Hematopoietic multipotent progenitor cell treated with erythropoietin and hydrocortisone succinate and interleukin-3 and kit ligand, for 4 days (in vitro differentiated cells): ENCODE data around the gene NAV2.
"Not testable (repeated sequence)": the region's sequence is repeated elsewhere in the genome, so short reads cannot be mapped to it uniquely, and the experiment has no call there.

Experiments
- DNase-seq: peaks from one replicate; pipeline ENCODE4 v3.0.0-alpha.2; 2015

NAV2 gene

DNA sequence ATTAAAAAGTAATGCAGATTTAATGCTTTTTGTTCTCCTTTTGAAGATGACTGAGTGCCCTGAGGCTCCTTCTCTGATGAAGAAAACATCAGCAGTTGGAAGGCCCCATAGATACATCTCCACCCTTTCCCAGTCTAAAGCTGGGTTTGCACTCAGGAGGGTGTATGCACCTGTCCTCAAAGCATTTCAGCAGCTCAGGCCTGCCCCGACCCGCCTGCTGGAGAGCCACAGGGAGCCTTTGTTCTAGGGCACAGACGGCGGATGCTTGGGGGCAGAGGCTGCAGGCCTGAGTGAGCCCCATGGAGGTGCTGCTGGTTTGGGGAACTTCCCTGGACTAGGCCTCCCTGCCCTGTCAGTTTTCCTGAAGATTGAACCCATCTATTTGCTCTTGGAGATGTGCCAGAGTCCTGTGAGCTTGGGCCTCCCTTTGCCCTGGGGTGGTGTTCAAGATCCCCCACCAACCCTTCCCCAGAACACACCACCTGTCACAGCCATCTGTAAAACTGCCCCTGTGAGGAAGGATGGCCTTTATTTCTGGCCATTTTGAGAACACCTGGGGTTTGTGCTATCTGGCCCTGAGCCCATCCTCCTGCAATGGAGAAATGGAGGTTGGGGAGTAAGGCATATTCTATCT is 160.0 kb downstream of the NAV2 start:
- no peak for DNase-seq

DNA sequence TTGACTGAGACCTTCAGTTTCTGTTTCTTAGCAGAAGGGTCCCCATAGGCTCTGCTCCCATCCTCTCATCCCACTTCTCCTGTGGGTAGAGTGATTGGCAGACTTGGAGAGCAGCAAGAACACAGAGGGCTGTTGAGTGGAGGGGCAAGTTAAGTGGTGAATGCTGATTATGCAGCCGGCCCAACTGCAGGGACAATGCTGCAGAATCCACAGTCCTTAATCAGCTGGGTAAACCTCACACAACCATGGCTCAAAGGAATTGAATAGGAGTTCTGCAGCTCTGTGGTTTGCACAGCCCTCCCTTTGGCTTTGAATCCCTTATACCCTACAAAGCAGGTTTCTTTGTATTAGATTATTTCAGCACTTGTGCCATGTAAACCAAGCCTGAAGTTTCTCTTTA is 161.1 kb downstream of the NAV2 start:
- no peak for DNase-seq

DNA sequence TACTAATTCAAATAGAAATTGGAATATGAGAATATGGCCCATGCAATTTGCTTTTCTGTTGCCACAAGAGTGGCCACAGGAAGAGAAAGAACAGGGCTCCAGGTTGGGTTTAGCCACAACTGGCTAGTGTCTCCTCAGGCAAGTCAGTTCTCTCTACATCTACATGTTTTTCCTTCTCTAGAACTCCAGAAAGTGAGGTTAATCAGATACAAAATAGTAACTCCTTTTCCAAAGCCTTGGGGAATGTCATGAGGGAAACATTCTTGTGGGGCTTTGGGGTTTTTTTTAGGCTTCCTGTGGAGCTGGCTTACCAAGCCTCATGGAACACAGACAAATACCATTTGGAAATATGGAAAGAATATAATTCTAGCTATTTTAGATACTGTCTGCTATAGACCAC is 161.6 kb downstream of the NAV2 start:
- DNase-seq = no peak

DNA sequence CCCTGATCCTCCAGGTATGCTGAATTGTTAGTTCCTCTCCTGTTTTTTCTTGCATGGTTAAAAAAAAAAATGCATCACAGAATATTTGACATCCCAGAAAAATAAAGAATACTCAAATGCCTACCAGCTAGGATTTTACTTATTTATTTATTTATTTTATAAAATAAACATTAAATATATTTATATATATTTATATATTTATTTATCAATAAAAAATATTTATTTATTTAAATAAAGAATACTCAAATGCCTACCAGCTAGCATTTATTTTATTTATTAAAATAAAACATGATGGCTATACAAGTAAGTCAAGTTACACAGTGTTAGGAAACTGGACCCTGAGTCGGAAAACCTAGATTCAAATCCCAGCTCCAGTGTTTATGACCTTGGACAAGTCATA is 164.1 kb downstream of the NAV2 start:
- no peak for DNase-seq

DNA sequence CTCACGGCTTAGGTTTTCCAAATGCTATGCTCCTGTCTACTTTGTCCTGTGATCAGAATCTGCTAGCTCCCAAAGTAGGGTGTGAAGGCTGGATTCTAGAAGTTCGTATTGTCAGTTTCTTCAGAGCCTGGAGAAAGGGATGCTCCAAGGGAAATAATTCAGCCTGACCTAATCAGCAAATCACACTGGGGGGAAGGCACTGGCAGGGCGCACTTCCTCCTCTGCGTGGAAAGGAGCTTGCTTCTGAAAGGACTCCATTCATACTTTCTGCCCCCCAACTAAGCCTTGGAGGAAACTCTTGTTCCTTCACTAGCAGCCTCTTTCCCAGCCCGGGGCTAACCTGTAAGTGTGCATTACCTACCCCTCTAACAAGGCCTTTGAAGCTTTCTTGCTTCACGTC is 165.9 kb downstream of the NAV2 start:
- peak; percentile 15 for DNase-seq

DNA sequence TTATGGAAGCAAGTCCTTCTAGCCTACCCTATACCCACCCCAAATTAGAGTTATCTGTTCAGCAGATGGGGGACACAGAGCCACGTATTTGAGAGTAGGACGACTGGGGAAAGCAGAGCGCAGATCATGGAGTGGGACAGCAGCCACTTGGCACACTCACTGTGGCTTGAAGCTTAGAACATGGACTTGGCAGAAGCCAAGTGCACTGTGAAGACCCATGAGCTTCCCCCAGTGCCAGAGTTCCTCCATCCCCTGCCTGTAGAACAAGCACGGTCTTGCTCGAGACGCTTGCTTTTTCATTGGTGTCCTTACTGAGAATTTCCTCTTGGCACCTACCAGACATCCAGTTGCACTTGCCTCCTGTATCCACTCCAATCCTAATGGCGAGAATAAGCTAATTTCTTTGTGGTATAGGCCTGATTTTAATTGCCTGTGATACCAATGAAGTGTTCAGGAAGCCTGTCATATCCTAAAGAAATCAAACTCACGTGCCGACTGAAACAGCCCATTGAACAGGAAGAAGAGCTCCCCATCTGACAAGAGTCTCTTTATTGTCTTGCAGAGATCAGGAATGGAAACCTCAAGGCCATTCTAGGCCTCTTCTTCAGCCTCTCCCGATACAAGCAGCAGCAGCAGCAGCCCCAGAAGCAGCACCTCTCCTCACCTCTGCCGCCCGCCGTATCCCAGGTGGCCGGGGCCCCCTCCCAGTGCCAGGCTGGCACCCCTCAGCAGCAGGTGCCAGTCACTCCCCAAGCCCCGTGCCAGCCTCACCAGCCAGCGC is 166.9 kb downstream of the NAV2 start:
- DNase-seq = no peak

DNA sequence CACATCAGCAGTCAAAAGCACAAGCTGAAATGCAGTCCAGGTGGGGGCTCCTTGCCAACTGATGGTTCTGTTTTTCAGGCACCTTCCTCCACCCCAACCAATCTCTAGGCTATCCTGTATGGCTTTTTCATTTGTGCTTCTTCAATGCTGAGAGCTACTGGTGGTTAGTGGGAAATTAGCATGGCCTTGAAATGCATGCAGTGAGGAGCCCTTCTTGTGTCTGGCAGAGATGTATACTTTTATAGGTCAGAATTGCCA is 167.4 kb downstream of the NAV2 start:
- no peak for DNase-seq

DNA sequence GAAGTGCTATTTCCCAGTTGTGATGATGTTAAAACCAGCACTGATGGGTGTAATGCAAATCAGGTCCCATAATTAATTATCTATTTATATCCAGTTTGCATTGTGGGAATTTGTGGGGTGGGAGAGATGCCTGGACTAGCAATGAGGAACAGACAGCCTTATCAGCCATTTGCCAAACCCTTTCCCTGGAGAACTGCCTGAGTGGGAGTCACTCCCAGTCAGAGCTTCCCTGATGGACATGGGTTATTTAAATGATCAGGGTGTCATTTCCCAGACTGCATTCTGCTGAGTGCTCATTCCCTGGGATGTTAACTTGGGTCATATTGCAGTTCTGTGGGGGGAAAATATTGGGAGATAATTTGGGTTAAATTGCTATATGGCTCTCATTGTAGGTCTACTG is 168.5 kb downstream of the NAV2 start:
- no peak for DNase-seq

DNA sequence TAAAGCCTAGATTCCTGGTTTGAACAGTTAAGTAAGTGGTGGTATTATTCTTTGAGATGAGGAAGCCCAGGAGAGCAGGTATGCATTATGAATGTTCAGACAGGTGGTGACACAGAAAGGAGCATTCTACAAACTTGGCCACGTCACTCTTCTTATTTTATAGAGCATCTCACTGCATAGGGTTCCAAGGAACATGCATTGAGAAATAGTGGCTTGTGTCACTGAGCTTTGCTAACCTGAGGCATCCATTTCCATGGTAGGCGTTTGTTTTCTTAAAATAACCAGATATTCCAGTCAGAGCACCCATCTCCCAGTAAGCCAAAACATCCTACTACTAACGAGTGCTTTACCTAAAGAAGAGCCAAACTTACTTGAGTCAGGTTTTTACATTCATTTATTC is 169.7 kb downstream of the NAV2 start:
- DNase-seq = no peak

DNA sequence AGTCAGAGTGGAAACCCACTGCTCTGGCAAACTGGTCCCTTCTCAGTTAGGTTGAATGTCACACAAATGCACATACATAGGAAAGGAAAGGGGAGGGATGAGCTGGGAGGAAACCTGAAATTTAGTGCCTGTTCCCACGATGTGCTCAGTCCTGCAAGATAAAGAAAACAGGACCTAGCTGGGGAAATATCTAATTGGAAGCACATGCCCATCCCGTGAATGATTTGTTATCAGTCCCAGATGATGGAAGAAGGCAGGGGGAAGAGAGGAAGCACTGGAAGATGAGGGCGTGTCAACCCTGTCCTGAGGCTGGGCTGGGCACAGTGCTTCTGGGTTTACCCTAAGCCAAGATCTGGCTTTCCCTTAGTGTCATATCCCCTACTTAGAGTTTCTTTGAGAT is 173.9 kb downstream of the NAV2 start:
- DNase-seq = no peak

DNA sequence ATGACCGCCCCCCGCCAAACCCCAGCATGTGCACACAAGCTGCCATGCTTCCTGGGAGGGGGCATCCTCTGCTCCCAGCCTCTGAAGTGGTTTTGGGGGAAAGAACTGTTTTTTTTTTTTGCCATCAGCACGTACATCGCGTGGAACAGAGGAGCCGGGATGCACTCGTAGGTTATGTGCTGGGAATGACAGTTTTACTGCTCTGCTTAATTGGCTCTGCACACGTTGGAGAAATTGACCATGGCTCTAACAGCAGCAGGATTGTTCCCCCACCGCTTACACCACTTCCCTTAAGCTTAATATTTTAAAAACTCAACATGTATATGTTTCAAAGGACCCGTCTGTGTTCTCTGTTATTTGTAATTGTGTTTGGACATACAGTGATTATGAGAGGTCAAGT is 175.2 kb downstream of the NAV2 start:
- DNase-seq = no peak

DNA sequence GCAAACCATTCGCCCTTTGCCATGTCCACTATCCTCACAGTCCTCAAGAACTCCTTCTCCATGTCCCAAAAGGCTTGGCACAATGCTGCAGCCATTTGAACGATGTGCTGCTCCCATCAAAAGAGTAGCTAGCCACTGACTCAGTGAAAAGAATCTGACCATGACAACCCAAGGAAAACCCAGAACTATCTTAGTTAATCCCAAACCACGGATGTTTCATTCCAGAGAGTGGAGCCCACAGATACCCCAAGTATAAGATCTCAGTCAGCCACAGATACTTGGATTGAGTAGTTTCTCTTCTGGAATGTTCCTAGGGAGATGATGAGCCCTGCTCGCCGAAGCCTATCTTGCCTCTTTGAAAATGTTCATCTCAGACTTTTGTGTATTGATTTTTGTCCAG is 176.9 kb downstream of the NAV2 start:
- no peak for DNase-seq

DNA sequence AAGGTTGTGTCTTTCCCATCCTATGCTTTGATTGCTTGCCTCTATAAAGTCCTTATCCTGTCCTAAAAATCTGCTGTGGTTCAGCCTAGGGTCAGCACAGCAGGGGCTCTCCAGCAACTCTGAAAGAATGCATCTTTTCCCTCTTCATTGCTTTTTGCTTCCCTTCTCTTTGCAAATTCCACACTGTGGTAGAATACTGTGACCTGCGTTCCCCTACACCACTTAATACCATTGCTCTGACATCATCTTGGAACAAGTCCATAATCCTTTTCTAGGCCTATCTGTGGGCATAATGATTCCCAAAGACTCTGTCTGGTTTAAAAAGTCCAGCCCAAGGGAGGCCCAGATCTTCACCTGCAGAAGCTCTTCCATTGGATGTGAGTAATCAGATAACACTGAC is 177.7 kb downstream of the NAV2 start:
- no peak for DNase-seq

DNA sequence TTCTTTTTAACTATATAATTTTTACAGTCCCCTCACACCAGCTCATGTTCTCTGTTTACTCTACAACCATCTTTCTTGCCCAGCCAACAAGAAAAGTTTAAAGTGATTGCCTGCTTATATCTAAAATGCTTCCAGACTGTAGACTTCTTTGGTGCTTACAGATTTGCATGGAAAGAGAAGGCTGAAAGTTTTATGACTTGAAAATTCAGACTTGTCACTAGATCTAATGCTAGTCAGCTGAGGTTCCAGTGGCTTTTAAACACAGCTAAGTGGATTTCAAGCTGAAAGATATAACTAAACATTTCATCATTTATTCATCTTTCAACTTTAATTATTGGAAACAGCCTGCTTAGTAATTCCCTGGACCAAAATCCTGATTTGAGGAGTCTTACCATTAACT is 178.4 kb downstream of the NAV2 start:
- DNase-seq = no peak

DNA sequence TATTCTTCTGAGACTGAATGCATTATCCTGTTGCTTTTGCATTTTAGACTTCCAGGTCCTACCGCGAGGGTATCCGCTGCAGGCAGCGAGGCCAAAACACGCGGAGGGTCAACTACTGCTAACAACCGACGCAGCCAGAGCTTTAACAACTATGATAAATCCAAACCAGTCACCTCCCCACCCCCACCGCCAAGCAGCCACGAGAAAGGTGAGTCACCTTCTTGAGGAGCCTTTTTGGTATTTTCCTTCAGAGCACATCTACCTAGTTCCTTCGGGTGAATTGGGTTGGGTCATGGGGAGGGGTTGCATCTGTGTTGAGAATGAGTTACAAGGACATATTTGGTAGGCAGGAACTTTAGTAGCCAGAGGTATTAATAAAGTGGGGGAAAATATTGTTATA is 179.8 kb downstream of the NAV2 start:
- DNase-seq = no peak

DNA sequence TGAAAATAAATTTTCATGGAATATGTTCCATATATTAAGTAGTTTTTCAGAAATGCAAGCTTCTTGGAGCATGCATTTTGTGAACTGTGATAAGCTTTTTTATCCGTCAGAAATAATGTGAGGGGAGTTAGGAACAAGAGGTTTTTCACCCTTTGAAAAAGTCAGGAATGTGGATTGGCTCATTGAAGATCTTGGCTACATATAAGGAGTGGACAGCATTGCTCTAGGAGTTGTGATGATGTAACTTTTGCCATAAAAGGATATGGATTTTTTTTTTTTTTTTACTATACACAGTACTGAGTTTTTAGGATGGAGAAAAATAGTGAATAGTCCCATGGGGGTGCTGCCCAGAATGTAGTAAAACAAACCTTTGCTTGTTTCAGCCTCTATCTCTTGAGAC is 180.2 kb downstream of the NAV2 start:
- no peak for DNase-seq

DNA sequence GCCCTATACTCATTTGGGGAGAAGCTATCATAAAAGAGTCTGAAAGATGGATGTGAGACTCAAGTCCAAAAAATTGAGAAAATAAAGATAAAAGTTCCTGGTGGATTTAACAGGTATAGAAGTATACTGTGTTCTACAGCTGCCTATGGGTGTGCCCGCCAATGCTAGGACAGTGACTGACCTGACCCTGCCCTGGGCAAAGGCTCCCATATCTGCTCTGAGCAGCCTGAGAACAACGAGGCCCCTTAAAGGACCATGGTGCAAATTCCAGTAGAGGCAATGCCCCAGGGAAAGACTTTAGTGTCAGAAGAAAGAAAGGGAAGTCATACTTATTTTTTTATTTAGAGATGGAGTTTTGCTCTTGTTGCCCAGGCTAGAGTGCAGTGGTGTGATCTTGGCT is 181.8 kb downstream of the NAV2 start:
- DNase-seq = no peak

DNA sequence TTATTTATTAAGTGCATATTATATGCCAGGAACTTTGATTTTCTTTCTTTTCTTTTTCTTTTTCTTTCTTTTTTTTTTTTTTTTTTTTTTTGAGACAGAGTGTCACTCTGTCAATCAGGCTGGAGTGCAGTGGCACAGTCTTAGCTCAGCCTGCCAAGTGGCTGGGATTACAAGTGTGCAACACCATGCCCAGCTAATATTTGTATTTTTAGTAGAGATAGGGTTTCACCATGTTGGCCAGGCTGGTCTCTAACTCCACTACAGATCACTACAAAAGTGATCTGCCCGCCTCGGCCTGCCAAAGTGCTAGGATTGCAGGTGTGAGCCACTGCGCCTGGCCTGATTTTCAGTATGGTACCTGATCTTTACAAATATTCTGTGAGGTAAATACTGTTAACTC is 182.4 kb downstream of the NAV2 start:
- not testable (repeated sequence) for DNase-seq

DNA sequence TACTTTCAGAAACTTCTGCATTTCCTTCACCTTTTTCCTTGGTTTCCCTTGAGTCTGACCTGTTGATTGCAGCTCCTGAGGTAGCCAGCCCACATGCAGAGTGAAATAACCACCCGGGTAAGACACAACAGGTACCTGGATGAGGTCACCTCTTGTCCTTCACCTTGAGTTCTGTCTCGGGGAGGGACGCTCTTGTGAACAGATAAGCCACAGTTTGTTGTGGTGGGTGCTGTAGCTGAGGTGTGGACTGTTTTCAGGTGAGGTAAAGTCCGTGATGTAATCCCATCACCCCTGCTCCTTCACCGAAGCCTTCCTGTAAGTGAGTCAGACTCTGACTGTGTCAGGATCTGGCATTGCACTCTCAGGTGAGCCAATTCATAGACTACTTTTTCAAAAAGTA is 183.1 kb downstream of the NAV2 start:
- DNase-seq = no peak

DNA sequence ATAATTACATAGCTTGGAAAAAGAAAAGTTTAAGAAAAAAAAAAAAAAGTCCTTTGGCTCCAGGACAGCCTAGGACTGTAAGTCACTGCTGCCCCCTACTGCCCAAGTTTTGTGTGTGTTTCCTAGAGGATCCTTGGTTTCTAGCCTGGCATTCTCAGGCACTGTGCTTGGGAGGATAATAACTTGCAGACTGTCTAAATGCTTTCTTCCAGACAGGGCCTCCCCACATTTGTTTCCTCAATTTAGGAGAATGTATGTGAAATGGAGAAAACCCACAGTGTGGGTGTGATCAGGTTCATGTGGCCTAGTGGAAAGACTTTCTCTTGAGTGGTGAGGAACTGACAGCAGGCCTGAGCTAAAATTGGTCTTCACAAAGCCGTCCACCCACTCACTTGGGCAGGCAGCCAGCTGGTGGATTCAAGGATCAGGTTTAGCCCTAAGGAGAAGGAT is 191.0 kb downstream of the NAV2 start:
- DNase-seq = peak; percentile 80

DNA sequence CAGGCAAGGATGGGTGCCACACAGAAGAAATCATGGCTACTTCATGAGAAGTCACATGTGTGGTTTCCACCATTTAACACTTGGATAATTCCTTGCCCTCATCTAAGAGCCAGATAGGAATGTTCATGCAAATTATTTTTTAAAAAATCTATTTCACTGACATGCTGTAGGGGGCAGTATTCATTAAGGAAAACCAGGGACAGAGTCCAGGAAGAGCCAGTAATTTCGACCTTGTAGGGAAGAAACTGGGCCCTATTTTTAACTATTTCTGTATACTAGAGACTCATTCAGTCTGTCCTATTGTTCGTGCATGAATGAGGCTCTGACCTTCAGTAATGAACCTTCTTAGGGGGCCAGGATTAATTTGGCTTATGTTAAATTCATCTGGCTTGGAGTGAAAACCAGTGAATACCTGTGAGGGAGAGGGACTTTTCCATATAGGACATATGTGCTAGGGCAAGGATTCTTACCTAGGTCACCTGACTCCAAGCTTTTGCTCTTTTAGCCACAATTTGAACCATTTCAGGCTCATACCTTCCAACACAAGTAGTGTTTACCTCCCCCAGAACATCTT is 192.7 kb downstream of the NAV2 start:
- DNase-seq = peak; percentile 45

DNA sequence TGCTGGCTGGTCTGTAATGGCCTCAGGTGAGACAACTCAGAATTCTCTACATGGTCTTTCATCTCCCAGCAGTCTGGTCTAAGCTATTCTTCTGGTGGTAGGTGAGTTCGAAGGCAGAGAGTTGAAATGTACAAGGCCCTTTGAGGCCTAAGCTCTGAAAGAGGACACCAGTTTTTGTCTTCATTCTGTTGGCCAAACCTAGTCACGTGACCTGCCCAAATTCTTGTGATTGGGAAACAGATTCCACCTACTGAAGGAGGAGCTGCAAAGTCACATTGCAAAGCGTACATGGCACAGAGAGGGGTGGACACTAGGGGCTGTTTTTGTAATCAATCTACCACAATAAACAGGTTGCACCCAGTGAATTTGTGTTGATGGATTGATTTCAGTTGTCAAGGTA is 193.5 kb downstream of the NAV2 start:
- DNase-seq = no peak

DNA sequence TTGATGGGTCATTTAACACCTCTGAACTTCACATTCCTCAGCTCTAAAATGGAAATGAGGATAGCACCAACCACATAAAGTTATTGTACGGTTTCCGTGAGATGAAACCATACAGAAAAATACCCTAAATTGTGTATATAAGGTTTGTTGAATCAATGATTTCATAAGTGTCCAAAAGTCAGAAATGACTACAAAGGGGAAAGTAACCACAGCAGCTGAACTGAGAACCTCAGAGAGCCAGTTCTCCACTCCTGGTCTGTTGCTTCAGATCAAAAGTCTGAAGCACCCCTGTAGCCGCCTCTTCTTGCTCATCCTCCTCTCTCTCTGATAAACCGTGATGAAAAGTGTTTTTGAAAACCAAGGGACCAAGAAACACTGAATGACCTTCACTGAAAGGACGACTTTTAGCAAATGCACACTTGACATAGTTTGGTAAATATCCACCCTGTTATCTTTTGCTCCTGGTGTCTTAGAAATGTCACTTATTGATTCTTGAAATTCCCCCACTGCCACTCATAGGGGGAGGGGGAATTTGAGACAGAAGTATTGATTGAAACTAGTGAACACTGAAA is 194.5 kb downstream of the NAV2 start:
- DNase-seq = no peak

DNA sequence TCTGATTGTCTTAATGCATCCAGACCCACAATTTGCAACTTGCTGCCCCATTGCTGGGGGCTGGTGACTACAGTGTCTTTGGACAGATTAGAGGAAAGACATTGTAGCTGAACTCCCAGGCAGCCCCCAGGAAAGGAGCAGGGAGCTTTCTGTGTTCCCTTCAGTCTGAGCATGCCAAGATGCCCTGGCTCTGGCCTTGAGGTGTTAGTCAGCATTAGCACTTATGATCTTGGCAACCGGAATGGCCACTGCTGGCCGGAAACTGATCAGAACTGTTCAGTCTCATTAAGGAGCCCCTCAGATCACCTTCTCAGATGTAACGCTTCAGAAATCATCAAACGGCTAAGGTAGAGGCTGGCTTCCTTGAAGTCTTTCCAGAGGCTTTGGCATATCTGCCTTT is 195.2 kb downstream of the NAV2 start:
- DNase-seq = no peak

DNA sequence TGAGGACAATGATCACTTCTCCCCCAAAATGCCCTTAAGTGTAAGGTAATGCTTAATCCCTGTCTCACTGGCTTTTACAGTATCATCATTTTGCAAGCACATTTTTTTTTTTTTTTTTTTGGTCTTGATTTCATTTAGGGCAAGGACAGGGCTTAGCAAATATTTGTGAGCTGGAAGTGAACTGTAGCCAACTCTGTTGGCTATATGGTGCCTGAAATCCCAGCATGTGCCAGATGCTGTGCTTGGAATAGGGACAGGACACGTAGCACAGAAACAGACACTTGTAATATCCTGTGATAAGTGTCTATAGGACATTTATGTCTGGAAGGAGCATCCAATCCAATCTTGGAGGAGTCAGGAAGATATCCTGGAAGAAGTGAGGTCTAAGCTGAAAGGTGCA is 198.3 kb downstream of the NAV2 start:
- DNase-seq = no peak
